T follicular helper cell (primary cell): Measurements from ENCODE around the gene ERC2.

Experiments
- DNase-seq: peaks from one replicate; pipeline ENCODE4 v3.0.0-alpha.2; 2020; ENCODE audit warnings: low read depth

Gene ERC2

GRCh38 chr3:55716611-55717225 lies 751.5 kb downstream of the ERC2 start:
- DNase-seq = no peak

GRCh38 chr3:55716044-55716443 lies 752.2 kb downstream of the ERC2 start:
- no peak for DNase-seq

- DNase-seq = no peak
These were observed 754.2 kb downstream of the ERC2 start for GRCh38 chr3:55714057-55714456.

GRCh38 chr3:55711646-55712045 lies 756.6 kb downstream of the ERC2 start:
- no peak for DNase-seq

GRCh38 chr3:55709411-55710012 lies 758.8 kb downstream of the ERC2 start:
- no peak for DNase-seq

- no peak for DNase-seq
These were observed 759.3 kb downstream of the ERC2 start for GRCh38 chr3:55708921-55709320.

GRCh38 chr3:55708242-55708641 lies 760.0 kb downstream of the ERC2 start:
- DNase-seq = no peak

GRCh38 chr3:55704521-55704920 lies 763.7 kb downstream of the ERC2 start:
- DNase-seq = no peak

GRCh38 chr3:55702822-55703221 lies 765.4 kb downstream of the ERC2 start:
- no peak for DNase-seq

- no peak for DNase-seq
These were observed 766.3 kb downstream of the ERC2 start for GRCh38 chr3:55701997-55702396.

GRCh38 chr3:55698831-55699230 lies 769.4 kb downstream of the ERC2 start:
- DNase-seq = no peak

- DNase-seq = no peak
These were observed 770.9 kb downstream of the ERC2 start for GRCh38 chr3:55697177-55697865.

GRCh38 chr3:55692957-55693558 lies 775.2 kb downstream of the ERC2 start:
- DNase-seq = no peak

GRCh38 chr3:55692295-55692956 lies 775.8 kb downstream of the ERC2 start:
- DNase-seq = no peak

- DNase-seq = no peak
These were observed 777.1 kb downstream of the ERC2 start for GRCh38 chr3:55691141-55691540.

- DNase-seq = no peak
These were observed 777.5 kb downstream of the ERC2 start for GRCh38 chr3:55690726-55691125.

- DNase-seq = no peak
These were observed 778.1 kb downstream of the ERC2 start for GRCh38 chr3:55690177-55690576.

- DNase-seq = no peak
These were observed 780.1 kb downstream of the ERC2 start for GRCh38 chr3:55688154-55688553.

- DNase-seq = no peak
These were observed 780.7 kb downstream of the ERC2 start for GRCh38 chr3:55687526-55687925.

GRCh38 chr3:55686426-55687254 lies 781.6 kb downstream of the ERC2 start:
- DNase-seq = no peak

- DNase-seq = no peak
These were observed 784.5 kb downstream of the ERC2 start for GRCh38 chr3:55683666-55684270.
